Myocyte (in vitro differentiated cells): ENCODE measurements around the gene RHOA. TPM values are rescaled to one million over a fixed set of nuclear protein-coding genes. Genes with fewer than 3 reads are reported as not detected.
"Not testable (repeated sequence)": the region's sequence is repeated elsewhere in the genome, so short reads cannot be mapped to it uniquely, and the experiment has no call there.

Source experiments
- DNase-seq: peaks from one replicate; pipeline ENCODE4 v3.0.0-alpha.2; 2012; ENCODE audit warnings: low read depth
- total RNA-seq: library from RNA; depleted of rRNA; stranded (reverse); fragments of >200 nt; gene quantifications from 2 replicates; pipeline ENCODE4 v1.2.3, GENCODE V29; 2014

The RHOA gene
- total RNA-seq, 1 donor from 2014 or later = 663 TPM

DNA sequence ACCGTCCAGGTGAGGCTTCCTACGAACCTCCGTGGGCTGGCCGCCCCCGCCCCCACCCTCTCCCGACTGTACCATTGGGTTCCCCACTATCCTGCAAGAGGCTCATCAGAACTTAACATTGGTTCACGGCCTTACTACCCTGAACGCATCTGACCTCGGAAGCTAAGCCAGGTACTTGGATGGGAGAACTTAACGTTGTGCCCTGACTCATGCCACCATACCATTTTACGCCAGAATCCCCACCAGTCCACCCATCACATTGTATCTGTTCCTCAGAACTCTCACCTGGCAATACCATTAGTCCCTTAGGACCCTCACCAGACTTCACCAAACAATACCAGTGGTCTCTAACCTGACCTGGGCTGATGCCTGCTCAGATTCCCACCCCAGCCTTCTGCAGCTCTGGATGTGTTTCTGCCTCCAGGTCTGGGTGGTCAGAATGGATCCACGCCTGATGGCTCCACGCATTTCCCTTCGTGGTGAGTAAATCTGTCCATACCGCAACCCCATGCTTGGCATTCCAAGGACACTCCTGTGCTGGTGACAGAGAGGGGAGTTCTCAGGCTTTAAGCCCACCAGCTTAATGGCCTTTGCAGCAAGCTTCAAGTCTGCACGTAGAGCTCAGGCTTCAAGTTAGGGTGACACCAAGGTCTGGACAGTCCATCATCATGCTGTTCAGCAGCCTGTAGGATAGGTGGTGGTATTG is 1.0 kb upstream of the RHOA start:
- peak; percentile 36 for DNase-seq

DNA sequence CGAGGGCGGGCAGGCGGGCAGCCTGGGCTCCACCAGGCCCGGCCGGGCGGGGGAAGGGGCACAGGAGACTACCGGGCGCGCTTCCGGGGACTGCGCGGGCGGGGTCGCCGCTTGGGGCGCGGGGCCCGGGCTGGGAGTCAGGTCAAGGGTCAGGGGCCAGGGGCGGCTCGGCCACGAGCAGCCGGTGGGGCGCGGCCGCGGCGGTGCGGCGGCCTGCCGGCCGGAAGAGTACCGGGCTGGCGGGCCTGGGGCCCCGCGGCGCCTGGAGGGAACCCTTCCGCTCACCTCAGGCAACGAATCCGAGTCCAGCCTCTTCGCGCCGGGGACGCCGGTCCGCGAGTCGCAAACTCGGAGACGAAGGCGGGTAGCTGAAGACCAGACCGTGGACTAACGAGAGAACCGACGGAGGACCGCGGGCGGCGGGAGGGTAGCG is 225 bp downstream of the RHOA start:
- DNase-seq = peak; percentile 52

DNA sequence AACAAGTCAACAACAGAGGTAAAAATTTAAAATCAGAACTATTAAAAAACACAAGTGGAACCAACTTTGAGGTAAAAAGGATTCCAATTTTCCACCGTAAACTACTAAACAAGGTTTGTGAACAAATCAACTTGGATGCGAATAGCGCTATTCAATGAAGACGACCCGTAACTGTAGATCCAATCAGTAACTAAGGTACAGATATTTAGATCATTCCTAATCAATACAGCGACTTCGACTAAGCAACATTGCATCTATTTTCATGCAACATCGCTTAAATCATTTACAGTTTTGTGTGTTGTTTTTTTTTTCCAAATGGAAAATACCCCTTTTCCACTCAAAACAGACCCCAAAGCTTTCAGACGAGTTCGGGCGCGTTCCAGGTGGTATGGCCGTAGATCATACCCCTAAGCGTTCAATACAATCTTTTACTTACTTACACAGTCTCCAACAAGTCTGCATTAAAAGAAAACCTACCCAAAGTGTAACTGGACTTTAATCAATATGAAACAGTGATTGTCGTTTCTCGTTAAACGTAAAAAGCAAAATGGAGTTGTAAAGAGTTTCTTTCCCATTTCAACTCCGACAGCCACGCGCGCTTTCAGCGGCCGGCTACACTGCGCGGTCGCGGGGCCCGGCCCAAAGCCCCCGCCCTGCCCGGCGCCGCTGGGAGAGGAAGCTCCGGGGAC is 786 bp downstream of the RHOA start:
- no peak for DNase-seq

DNA sequence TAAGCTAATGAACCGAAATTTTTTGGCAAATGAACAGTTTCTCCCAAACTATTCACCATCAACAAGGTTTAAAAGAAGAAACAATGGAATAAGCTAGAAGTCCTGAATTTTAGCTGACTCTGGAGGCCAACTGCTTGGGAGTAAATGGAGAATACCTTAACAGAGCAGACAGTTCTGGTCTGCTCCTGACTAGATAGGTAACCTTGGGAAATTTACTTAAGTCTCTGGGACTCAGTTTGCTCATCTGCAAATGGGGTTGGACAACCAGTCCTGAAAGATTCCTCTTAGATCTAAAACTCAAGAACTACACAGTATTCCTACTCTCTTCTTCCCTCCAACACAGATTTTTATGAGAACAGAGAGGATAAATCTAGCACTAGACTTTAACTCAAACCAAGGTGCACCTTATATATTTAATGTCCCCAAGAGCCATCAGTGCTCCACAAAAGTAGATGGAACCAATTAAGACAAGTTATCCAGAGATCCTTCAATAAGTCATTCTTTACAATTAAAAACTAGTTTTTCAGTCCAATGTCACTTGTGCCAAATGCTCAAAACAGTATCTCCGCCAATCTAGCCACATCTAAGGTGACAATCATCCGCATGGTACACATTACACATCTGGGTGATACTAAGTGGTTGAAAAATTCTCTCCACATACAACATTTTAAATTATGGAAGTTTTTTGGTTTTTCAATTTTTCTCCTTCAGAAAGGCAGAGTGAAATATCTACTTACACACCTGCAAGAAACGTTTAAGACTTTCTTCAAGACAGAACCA is 1.5 kb downstream of the RHOA start:
- DNase-seq = no peak

DNA sequence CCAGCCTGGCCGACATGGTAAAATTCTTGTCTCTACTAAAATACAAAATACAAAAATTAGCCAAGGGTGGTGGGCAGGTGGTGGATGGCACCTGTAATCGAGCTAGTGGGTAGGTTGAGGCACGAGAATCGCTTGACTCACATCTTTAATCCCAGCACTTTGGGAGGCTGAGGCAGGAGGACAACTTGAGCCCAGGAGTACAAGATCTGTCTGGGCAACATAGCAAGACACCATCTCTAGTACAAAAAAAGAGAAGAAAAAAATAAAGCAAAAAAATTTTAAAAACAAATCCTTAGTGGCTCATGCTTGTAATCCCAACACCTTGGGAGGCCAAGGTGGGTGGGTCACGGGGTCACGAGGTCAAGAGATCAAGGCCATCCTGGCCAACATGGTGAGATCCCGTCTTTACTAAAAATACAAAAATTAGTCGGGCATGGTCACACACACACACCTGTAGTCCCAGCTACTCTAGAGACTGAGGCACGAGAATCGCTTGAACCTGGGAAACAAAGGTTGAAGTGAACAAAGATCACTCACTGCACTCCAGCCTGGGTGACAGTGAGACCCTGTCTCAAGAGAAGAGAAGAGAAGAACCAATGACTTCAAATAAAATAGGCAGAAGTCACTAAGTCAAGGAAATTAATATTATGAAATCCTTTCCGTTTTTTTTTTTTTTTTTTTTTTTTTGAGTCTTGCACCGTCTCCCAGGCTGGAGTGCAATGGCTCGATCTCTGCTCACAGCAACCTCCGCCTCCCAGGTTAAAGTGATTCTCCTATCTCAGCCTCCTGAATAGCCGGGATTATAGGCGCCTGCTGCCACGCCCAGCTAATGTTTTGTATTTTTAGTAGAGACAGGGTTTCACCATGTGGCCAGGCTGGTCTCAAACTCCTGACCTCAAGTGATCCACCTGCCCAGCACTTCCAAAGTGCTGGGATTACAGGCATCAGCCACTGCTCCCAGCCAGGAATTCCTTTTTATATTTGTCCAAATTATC is 4.9 kb downstream of the RHOA start:
- peak; percentile 43 for DNase-seq

DNA sequence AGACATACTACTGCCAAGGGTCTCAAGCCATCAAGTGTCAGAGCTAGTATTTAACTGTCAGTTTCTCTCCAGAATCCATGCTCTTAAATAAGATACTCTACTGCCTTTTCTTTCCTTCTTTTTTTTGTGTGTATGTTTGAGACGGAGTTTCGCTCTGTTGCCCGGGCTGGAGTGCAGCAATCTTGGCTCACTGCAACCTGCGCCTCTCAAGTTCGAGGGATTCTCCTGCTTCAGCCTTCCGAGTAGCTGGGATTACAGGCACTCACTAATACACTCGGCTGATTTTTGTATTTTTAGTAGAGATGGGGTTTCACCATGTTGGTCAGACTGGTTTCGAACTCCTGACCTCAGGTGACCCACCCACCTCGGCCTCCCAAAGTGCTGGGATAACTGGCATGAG is 6.2 kb downstream of the RHOA start:
- DNase-seq = not testable (repeated sequence)

DNA sequence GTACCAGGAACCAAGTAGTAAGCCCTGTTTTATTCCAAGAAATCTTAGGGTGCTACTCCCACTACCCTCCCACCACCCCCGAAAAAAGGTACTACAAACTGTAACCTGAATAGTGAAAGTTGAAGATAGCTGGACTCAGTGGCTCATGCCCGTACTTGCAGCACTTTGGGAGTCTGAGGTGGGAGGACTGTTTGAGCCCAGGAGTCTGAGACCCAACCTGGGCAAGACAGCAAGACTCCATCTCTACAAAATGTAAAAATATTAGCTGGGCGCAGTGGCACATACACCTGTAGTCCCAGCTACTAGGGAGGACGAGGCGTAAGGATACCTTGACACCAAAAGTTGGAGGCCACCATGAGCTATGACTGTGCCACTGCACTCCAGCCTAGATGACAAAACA is 7.9 kb downstream of the RHOA start:
- no peak for DNase-seq

DNA sequence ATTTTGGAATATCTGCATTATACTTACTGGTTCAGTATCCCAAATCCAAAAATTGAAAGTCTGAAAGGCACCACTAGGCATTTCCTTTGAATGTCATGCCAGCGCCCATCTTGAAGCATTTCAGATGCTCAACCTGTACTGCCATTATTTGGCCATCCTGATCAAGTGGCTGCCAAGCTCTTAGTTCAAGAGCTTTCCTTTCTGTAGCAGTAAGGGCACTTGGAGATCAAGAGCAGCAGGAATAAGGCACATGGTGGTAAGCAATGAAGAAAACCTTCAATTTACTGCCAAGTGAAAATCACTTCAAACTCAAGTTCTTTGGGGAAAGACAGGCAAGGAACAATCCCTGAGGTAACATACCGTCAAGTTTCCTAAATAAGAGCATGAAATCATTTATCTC is 10.0 kb downstream of the RHOA start:
- DNase-seq = no peak

DNA sequence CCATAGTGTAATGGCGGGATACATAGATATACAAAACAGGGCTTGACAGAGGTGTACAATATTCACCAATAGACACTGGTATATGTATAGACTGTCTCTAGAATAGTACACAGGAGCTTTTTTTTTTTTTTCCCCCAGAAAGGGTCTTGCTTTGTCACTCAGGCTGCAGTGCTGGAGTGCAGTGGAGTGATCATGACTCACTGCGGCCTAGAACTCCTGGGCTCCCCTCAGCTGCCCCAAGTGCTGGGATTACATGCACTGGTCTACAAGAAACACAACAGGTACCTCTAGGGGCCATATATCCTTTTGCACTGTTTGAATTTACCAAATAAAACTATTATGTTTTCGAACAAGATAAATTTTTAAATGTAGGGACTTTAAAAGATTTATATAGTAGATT is 12.3 kb downstream of the RHOA start:
- DNase-seq = no peak

DNA sequence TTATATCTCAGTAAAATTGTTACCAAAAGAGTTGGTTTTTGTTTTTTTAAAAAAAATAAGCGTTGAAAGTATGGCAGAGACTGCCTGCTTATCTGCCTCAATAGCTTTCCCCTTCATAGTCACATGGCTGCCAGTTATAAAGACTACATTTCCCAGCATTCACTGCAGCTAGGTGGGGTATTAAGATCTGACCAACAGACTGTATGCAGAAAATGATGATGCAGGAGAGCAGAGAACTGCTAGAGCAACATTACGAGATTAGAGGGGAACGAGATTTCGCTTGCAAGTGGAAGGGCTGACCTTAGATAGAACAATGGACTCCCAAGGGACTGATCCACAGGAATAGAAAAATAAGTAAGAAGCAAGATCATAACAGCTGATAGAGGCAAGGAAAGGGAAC is 14.3 kb downstream of the RHOA start:
- peak; percentile 64 for DNase-seq

DNA sequence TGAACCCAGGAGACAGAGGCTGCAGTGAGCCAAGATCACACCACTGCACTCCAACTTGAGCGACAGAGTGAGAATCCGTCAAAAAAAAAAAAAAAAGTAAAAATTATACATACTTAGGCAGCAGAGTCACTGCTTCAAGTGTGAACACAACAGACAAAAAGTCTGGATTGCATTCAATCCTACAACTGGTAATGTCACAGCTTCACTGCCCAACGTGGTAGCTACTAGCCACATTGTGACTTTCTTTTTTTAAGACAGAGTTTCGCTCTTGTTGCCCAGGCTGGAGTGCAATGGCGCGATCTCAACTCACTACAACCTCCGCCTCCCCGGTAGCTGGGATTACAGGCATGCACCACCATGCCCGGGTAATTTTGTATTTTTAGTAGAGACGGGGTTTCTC is 20.5 kb downstream of the RHOA start:
- not testable (repeated sequence) for DNase-seq

DNA sequence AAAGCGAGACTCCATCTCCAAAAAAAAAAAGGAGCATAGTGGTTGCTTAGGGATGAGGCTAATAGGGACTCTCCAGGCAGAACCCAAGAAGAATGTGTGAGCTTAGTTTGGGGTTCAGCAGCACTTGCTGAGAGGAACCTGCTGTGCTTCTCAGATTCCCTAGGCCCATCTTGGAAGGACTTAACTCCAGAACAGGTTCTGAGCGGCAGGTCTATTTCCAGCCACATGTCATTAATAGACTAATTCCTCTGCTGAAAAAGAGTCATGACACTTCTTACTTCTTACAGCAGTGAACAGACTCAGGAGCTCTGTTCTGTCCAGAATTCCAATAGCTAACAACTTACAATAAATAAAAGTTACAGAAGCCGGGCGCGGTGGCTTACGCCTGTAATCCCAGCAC is 22.5 kb downstream of the RHOA start:
- DNase-seq = peak; percentile 51

DNA sequence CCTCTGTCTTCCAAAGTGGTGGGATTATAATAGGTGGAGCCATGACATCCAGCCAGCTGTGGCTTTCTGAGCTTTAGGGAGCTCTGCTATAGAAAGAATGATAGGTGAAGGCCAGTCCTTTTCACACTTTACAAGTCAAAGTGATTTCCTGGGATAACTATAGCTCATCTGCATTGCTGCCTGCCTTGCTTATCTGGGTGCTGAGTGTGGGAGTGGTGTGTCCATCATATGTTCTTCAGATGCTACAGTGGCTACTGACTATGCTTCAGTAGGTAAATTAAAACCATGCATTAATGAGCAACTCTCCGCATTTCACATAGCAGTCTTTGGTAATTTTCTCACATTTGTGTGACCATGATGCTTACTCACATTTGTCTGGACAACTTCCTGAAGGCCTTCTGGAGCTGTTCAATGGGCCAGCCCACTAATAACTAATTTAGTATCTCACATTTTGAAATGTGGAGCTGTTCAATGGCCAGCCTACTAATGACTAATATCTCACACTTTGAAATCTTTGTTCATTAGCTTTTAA is 23.4 kb downstream of the RHOA start:
- DNase-seq = no peak

DNA sequence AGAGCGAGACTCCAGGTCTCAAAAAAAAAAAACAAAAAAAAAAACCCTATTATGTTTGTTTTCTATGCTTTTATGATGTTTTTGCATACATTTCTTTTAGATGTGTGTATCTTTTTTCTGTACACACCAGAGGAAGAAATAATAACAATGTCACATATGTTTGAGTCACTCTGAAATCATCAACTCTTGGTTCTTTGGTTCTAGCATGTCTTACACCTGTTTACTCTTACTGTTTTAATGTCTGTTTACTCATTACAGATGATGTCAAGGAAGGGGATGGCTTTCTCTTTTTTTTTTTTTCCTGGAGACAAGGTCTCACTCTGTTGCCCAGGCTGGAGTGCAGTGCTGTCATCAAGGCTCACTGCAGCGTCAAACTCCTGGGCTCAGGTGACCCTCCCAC is 24.1 kb downstream of the RHOA start:
- DNase-seq = no peak

DNA sequence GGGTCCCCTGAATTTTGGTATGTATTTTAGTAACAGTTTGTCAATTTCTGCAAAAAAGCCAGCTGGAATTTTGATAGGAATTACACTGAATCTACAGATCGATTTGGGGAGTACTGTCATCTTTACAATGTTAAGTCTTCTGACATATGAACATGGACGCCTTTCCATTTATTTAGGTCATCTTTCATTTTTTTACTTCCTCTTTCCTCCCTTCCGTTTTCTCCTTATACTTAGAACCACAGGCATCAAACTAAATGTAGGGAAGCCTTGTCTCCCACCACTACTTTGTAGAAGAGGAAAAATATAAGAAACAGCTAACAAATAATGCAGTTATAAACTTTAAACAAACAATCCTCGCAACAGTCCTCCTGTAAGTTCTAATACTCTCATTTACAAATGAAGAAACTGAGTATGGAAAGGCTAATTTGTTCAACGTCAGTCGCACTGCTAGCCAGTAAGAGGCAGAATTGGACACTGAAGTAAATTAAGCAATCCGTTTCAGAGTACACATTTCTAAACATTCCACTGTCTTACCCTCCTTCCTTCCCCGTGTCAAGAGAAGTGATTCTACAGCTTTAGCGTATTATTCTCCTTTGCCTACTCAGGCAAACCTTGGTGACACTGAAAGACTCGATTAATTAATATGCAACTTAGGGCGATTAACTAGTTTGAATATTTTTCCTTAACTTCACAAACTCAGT is 25.6 kb downstream of the RHOA start:
- DNase-seq = no peak

DNA sequence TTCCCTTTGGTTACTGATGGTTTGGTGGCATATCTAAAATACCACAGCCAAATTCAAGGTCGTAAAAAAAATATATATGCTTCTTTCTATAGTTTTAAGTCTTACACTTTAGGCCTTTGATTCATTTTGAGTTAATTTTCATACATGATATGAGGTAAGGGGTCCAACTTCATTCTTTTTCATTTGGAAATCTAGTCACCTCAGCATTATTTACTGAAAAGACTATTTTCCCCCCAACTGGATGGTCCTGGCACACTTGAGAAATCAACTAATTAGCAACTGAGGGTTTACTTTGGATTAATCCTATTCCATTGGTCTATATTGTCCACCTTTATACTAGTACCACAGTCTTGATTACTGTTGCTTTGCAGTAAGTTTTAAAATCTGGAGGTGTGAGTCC is 26.2 kb downstream of the RHOA start:
- DNase-seq = no peak

DNA sequence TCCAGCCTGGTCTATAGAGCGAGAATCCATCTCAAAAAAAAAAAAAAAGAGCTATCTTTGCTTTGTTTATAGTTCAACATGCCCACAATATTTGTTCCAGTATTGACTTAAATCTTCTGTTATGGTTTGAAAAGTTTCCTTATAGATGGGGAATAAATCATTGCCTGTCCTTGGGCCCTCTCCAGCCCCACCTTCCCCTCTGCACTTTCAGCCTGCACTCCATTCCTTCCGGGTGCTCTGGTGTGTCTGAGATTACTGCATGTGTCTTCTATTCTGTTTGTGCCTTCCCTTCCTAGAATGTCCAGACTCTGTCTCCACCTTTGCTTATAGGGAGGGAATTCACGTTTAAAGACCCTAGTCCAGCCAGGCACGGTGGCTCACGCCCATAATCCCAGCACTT is 28.4 kb downstream of the RHOA start:
- DNase-seq = no peak

DNA sequence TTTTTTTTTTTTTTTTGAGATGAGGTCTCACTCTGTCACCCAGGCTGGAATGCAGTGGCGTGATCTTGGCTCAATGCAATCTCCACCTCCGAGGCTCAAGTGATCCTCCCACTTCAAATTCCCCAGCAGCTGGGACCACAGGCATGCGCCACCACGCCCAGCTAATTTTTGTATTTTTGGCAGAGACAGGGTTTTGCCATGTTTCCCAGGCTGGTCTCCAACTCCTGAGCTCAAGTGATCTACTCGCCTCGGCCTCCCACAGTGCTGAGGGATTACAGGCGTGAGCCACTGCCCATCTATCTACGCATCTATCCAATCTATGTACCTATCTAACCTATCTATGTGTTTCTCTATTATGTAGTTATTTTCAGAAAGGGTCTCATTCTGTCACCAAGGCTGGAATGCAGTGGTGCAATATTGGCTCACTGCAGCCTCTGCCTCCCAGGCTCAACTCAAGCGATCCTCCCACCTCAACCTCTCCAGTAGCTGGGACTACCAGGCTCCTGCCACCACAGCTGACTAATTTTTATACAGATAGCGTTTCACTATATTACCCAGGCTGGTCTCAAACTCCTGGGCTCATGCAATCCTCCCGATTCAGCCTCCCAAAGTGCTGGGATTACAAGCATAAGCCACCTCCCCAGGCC is 33.4 kb downstream of the RHOA start:
- DNase-seq = peak; percentile 94

DNA sequence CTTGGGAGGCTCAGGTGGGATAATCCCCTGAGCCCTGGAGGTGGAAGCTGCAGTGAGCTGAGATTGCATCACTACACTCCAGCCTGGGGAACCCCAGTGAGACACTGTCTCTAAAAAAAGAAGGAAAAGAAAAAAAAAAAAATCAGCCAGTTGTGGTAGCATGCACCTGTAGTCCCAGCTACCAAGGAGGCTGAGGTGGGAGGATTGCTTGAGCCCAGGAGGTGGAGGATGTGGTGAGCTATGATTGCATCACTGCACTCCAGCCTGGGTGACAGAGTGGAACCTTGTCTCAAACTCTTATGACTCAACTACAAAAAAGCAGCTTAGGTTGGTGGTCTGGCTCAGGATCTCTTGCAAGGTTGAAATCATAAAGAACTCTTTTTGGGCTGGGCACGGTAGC is 34.3 kb downstream of the RHOA start:
- peak; percentile 34 for DNase-seq

DNA sequence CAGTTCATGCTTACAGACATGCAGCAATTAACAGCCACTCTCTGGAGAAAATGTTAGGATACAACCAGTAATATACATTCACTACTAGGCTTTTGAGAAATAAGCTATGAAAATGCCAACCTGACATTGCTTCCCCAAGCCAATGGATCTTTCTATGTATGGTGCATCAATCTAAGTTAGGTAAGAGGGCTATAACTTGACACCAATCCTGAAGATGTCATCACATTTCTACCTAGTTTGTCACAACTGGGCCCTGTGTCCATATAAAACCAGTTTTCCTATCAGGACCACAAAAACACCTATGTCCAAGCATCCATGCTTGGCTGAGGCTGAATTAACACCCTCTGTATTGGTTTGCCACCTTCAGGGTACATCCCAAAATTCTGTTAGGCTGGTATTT is 39.8 kb downstream of the RHOA start:
- DNase-seq = no peak
